Left lung (tissue), 10 donors: ENCODE results near the gene TAS2R40. TPM values are rescaled to one million over a fixed set of nuclear protein-coding genes. Genes with fewer than 3 reads are reported as not detected.

Experiments
- ATAC-seq: fragments of 200-7000 bp; cut with Tn5 transposase; one replicate; pipeline ENCODE4 v1.9.1; 2020; ENCODE audit warnings: moderate library complexity
- DNase-seq, 4 donors: peaks; one replicate each; pipeline ENCODE4 v3.0.0-alpha.2; 2013 to 2020
- H3K27ac ChIP-seq, 2 donors: fragments of 200-600 bp; sonication (generic) in 1 of 2; one replicate each; pipeline versions ENCODE4 v1.5.0 to v1.8.0; 2020 to 2021
- H3K27me3 ChIP-seq, 2 donors: fragments of 200-600 bp; sonication (generic) in 1 of 2; one replicate each; pipeline versions ENCODE4 v1.5.0 to v1.8.0; 2020 to 2021
- H3K36me3 ChIP-seq, 2 donors: fragments of 200-600 bp; sonication (generic) in 1 of 2; one replicate each; pipeline versions ENCODE4 v1.5.0 to v1.8.0; 2020 to 2021
- H3K4me1 ChIP-seq, 2 donors: fragments of 200-600 bp; one replicate each; pipeline ENCODE4 v1.8.0; 2021
- H3K4me3 ChIP-seq, 2 donors: fragments of 200-600 bp; sonication (generic) in 1 of 2; one replicate each; pipeline versions ENCODE4 v1.5.0 to v1.8.0; 2020 to 2021; ENCODE audit warnings: mild to moderate bottlenecking in 1 of 2
- H3K9me3 ChIP-seq, 2 donors: fragments of 200-600 bp; sonication (generic) in 1 of 2; one replicate each; pipeline versions ENCODE4 v1.5.0 to v1.8.0; 2020 to 2021
- CTCF ChIP-seq, 2 donors: fragments of 200-600 bp; sonication (generic) in 1 of 2; IDR thresholded peaks; one replicate each; pipeline versions ENCODE4 v1.5.0 to v1.8.0; 2021; ENCODE audit warnings: antibody characterized with exemption in 2 of 2
- intact Hi-C, 2 donors: fragments of 100-400 bp; cut with DNase I; formaldehyde crosslinking; loops; one replicate each; pipeline versions ENCODE4 v1.11.2 to v1.14.2; 2022
- polyA plus RNA-seq, 6 donors: library from polyadenylated mRNA; unstranded; fragments of 120-200 nt; gene quantifications; one replicate each; pipeline ENCODE4 v1.2.1, GENCODE V29; 2013; ENCODE audit not compliant: insufficient read length in 6 of 6
- total RNA-seq, 2 donors: library from RNA; stranded (reverse); fragmentation: NEBNext Ultra II Directional; extraction: Animal tissue kit (Norgen Biotek cat#: 25700); gene quantifications; one replicate each; pipeline ENCODE4 v1.2.1, GENCODE V29; 2021
- donor health status: DM: no; HTN: yes; CAD: no.
- donor health status: DM: no; HTN: no; CAD: no.

The TAS2R40 gene
- total and polyA plus RNA-seq, 8 donors = not detected

GRCh38 chr7:143269251-143269650 lies 47.4 kb downstream of the TAS2R40 start:
- Histone ChIP-seq H3K4me3 (no peak overlapping the region), H3K36me3 (peaks cover 0 to 50% of the 10 kb centered on the region in 2 donors), H3K27ac (no peak overlapping the region), H3K9me3 (no peaks in the 10 kb centered on the region), H3K27me3 (no peaks in the 10 kb centered on the region), H3K4me1 (peaks cover 5 to 20% of the 10 kb centered on the region in 2 donors)
- no peak for TF ChIP-seq CTCF (IDR thresholded peaks at IDR 0.05)
- intact Hi-C loops = no loop called here
- DNase-seq (no peak), ATAC-seq (no peak)

GRCh38 chr7:143271240-143271639 lies 49.4 kb downstream of the TAS2R40 start:
- H3K4me3 ChIP-seq = no peak overlapping the region
- no peak for ATAC-seq
- intact Hi-C loops = no loop called here
- no peak for DNase-seq
- H3K4me1 ChIP-seq = no peaks in the 10 kb centered on the region
- H3K27ac ChIP-seq = no peak overlapping the region
- no peaks in the 10 kb centered on the region for H3K9me3 ChIP-seq
- peaks cover 0 to 39% of the 10 kb centered on the region in 2 donors for H3K36me3 ChIP-seq
- TF ChIP-seq CTCF (IDR thresholded peaks at IDR 0.05) = no peak
- H3K27me3 ChIP-seq = no peaks in the 10 kb centered on the region

Other genes starting within 250 kb of the TAS2R40 start
- gene OR9A2, start 194.9 kb upstream of the TAS2R40 start, total RNA-seq = not detected
- not detected for gene OR9A2, start 194.9 kb upstream of the TAS2R40 start, polyA plus RNA-seq
- not detected for gene OR6V1, start 169.7 kb upstream of the TAS2R40 start, total RNA-seq
- gene OR6V1, start 169.7 kb upstream of the TAS2R40 start, polyA plus RNA-seq = not detected
- gene PIP, start 90.0 kb upstream of the TAS2R40 start, total RNA-seq = 1 to 10 TPM in 1 of 2 donors, not detected in 1; 6.9 TPM
- gene PIP, start 90.0 kb upstream of the TAS2R40 start, polyA plus RNA-seq = not detected
- gene TAS2R39, start 38.6 kb upstream of the TAS2R40 start, total RNA-seq = not detected
- gene TAS2R39, start 38.6 kb upstream of the TAS2R40 start, polyA plus RNA-seq = not detected
- gene GSTK1, start 41.4 kb downstream of the TAS2R40 start, total RNA-seq = 100 to 1,000 TPM; 124 to 151 TPM
- 100 to 1,000 TPM; 109 to 125 (median 119) TPM for gene GSTK1, start 41.4 kb downstream of the TAS2R40 start, polyA plus RNA-seq
- 10 to 100 TPM; 18.5 to 48.1 TPM for gene TMEM139, start 62.9 kb downstream of the TAS2R40 start, total RNA-seq
- gene TMEM139, start 62.9 kb downstream of the TAS2R40 start, polyA plus RNA-seq = 1 to 10 TPM; 3.0 to 9.0 (median 7.0) TPM
- gene CASP2, start 66.3 kb downstream of the TAS2R40 start, total RNA-seq = 10 to 100 TPM; 36.3 to 43.0 TPM
- 10 to 100 TPM; 54.6 to 66.0 (median 61.7) TPM for gene CASP2, start 66.3 kb downstream of the TAS2R40 start, polyA plus RNA-seq
- under 1 TPM; 0.08 to 0.09 TPM for gene CLCN1, start 94.1 kb downstream of the TAS2R40 start, total RNA-seq
- gene CLCN1, start 94.1 kb downstream of the TAS2R40 start, polyA plus RNA-seq = under 1 TPM in 1 of 6 donors, not detected in 5; 0.08 TPM
- gene FAM131B, start 140.7 kb downstream of the TAS2R40 start, total RNA-seq = 1 to 10 TPM in 1 of 2 donors, under 1 TPM in 1; 0.60 to 1.6 TPM
- 1 to 10 TPM; 1.4 to 2.3 (median 1.8) TPM for gene FAM131B, start 140.7 kb downstream of the TAS2R40 start, polyA plus RNA-seq
- gene ZYX, start 159.3 kb downstream of the TAS2R40 start, total RNA-seq = 100 to 1,000 TPM; 180 to 307 TPM
- 100 to 1,000 TPM; 117 to 249 (median 181) TPM for gene ZYX, start 159.3 kb downstream of the TAS2R40 start, polyA plus RNA-seq
- 10 to 100 TPM; 11.6 to 16.1 TPM for gene EPHA1, start 186.8 kb downstream of the TAS2R40 start, total RNA-seq
- 10 to 100 TPM; 13.5 to 17.5 (median 14.5) TPM for gene EPHA1, start 186.8 kb downstream of the TAS2R40 start, polyA plus RNA-seq
- gene TAS2R60, start 221.4 kb downstream of the TAS2R40 start, total RNA-seq = not detected
- gene TAS2R60, start 221.4 kb downstream of the TAS2R40 start, polyA plus RNA-seq = not detected